Stomach (tissue), 9 donors: ENCODE measurements around the gene COPS6. TPM values are rescaled to one million over a fixed set of nuclear protein-coding genes. Genes with fewer than 3 reads are reported as not detected.

Experiments
- DNase-seq, 2 donors: peaks; one replicate each; pipeline versions ENCODE4 v3.0.0 to v3.0.0-alpha.2; 2013 to 2019
- H3K27ac ChIP-seq, 5 donors: fragments of 200-600 bp in 4 of 5; sonication (generic) in 4 of 5; one replicate each; pipeline ENCODE4 v1.5.1; 2013 to 2019; ENCODE audit warnings: mild to moderate bottlenecking in 1 of 5, moderate library complexity in 1 of 5
- H3K27me3 ChIP-seq, 3 donors: fragments of 200-600 bp; sonication (generic); one replicate each; pipeline ENCODE4 v1.5.1; 2017 to 2019; ENCODE audit warnings: mixed run types in 1 of 3
- H3K36me3 ChIP-seq, 4 donors: fragments of 200-600 bp; sonication (generic); 1 replicate in 3 of 4; 2 replicates in 1 of 4; pipeline ENCODE4 v1.5.1; 2016 to 2019
- H3K4me1 ChIP-seq, 4 donors: fragments of 200-600 bp; sonication (generic); one replicate each; pipeline ENCODE4 v1.5.1; 2016 to 2019
- H3K4me3 ChIP-seq, 4 donors: fragments of 200-600 bp; sonication (generic) in 3 of 4; one replicate each; pipeline ENCODE4 v1.5.1; 2016 to 2019; ENCODE audit warnings: mild to moderate bottlenecking in 1 of 4
- H3K9me3 ChIP-seq, 4 donors: fragments of 200-600 bp; sonication (generic); one replicate each; pipeline ENCODE4 v1.5.1; 2016 to 2019
- CTCF ChIP-seq, 7 experiments: fragments of 450-650 bp in 4 of 7; fragments of 200-600 bp in 3 of 7; sonication (generic) in 3 of 7; IDR thresholded peaks; one replicate each; pipeline ENCODE4 v1.5.1; 2016 to 2019; ENCODE audit warnings: antibody characterized with exemption in 7 of 7, control low read depth in 2 of 7, mild to moderate bottlenecking in 1 of 7
- EP300 ChIP-seq: sonication (generic); formaldehyde crosslinking; IDR thresholded peaks from one replicate; pipeline ENCODE4 v1.6.1; 2017; ENCODE audit warnings: antibody characterized with exemption
- POLR2A ChIP-seq, 4 donors: fragments of 450-650 bp; IDR thresholded peaks; one replicate each; pipeline ENCODE4 v1.6.1; 2016; ENCODE audit warnings: antibody characterized with exemption in 4 of 4, control low read depth in 2 of 4, mild to moderate bottlenecking in 1 of 4, moderate library complexity in 1 of 4
- POLR2AphosphoS5 ChIP-seq, 3 donors: sonication (generic); formaldehyde crosslinking; IDR thresholded peaks; one replicate each; pipeline ENCODE4 v1.6.1; 2016; ENCODE audit warnings: antibody characterized with exemption in 3 of 3
- WGBS, 5 donors: extraction: QIAGEN DNeasy Blood & Tissue Kit in 3 of 5; methylation state at CpG; one replicate each; pipeline versions ENCODE4 v1.1.5 to v1.1.7; 2013 to 2018; 5-methylcytosine and 5-hydroxymethylcytosine counted together
- intact Hi-C: fragments of 100-400 bp; cut with DNase I; formaldehyde crosslinking; loops from one replicate; pipeline ENCODE4 v1.15.1; 2023; ENCODE audit warnings: low total_unique reads
- polyA plus RNA-seq, 3 donors: library from polyadenylated mRNA; stranded (reverse); fragments of 200-250 nt; gene quantifications; one replicate each; pipeline ENCODE4 v1.2.3, GENCODE V29; 2013
- total RNA-seq, 5 donors: library from RNA; depleted of rRNA; stranded (reverse); fragments of >200 nt; gene quantifications; one replicate each; pipeline versions ENCODE4 v1.1.0 to v1.2.3, GENCODE V29; 2014 to 2016
- donor health status: healthy with polysubstance abuse.
- donor health status: Bipolar disorder and iron deficiency.
- donor health status: healthy.

The COPS6 gene
- total and polyA plus RNA-seq, 8 donors = 34.2 to 197 (median 93.9) TPM

- H3K9me3 ChIP-seq = peaks cover 0 to 10% (median 7%) of the 10 kb centered on the region in 4 donors
- WGBS, 5 donors = 35 to 54% (median 43%) methylated on average over 8 of the region's 8 CpGs
- H3K4me3 ChIP-seq = no peak overlapping the region
- H3K36me3 ChIP-seq = peaks cover 33 to 94% (median 88%) of the 10 kb centered on the region in 4 donors
- intact Hi-C loops = no loop called here
- no peaks in the 10 kb centered on the region for H3K27me3 ChIP-seq
- DNase-seq = peak in 1 of 2 donors; percentile 78
- peak overlapping the region in 4 of 5 donors; percentile 46 to 74 (median 52) for H3K27ac ChIP-seq
- peaks cover 11 to 20% (median 13%) of the 10 kb centered on the region in 4 donors for H3K4me1 ChIP-seq
- TF ChIP-seq POLR2AphosphoS5 (IDR thresholded peaks at IDR 0.05) = peak; percentile 41 to 72 (median 69)
- TF ChIP-seq CTCF (IDR thresholded peaks at IDR 0.05) = no peak
Observed at GRCh38 chr7:100065452-100066186, 23.1 kb upstream of the COPS6 start.

GRCh38 chr7:100066953-100067352 lies 21.8 kb upstream of the COPS6 start:
- 87 to 92% (median 89%) methylated on average over 7 of the region's 7 CpGs for WGBS, 5 donors
- H3K27me3 ChIP-seq = no peaks in the 10 kb centered on the region
- H3K4me3 ChIP-seq = no peak overlapping the region
- no peak overlapping the region for H3K27ac ChIP-seq
- H3K9me3 ChIP-seq = peaks cover 10 to 23% (median 20%) of the 10 kb centered on the region in 4 donors
- peaks cover 43 to 94% (median 88%) of the 10 kb centered on the region in 4 donors for H3K36me3 ChIP-seq
- TF ChIP-seq POLR2A (IDR thresholded peaks at IDR 0.05) (no peak), CTCF (IDR thresholded peaks at IDR 0.05) (no peak), EP300 (no peak), POLR2AphosphoS5 (IDR thresholded peaks at IDR 0.05) (no peak)
- peaks cover 11 to 20% (median 13%) of the 10 kb centered on the region in 4 donors for H3K4me1 ChIP-seq
- DNase-seq = no peak
- intact Hi-C loops = no loop called here

- Histone ChIP-seq H3K27ac (no peak overlapping the region), H3K27me3 (no peaks in the 10 kb centered on the region), H3K36me3 (peaks cover 53 to 94% (median 88%) of the 10 kb centered on the region in 4 donors), H3K4me1 (peaks cover 11 to 17% (median 13%) of the 10 kb centered on the region in 4 donors), H3K4me3 (no peak overlapping the region), H3K9me3 (peaks cover 14 to 37% (median 32%) of the 10 kb centered on the region in 4 donors)
- TF ChIP-seq POLR2AphosphoS5 (IDR thresholded peaks at IDR 0.05) (no peak), EP300 (no peak), CTCF (IDR thresholded peaks at IDR 0.05) (no peak), POLR2A (IDR thresholded peaks at IDR 0.05) (no peak)
- DNase-seq = no peak
- intact Hi-C loops = no loop called here
- 91 to 99% (median 97%) methylated on average over 5 of the region's 5 CpGs for WGBS, 5 donors
Observed at GRCh38 chr7:100069991-100070390, 18.8 kb upstream of the COPS6 start.

GRCh38 chr7:100071018-100071723 lies 17.6 kb upstream of the COPS6 start:
- WGBS, 5 donors = 96 to 99% (median 98%) methylated on average over 11 of the region's 11 CpGs
- H3K27ac ChIP-seq = no peak overlapping the region
- intact Hi-C loops = no loop called here
- TF ChIP-seq POLR2AphosphoS5 (IDR thresholded peaks at IDR 0.05) = no peak
- no peak for TF ChIP-seq POLR2A (IDR thresholded peaks at IDR 0.05)
- no peak for TF ChIP-seq CTCF (IDR thresholded peaks at IDR 0.05)
- no peak for TF ChIP-seq EP300
- no peak for DNase-seq
- peaks cover under 1 to 6% (median 2%) of the 10 kb centered on the region in 4 donors for H3K4me1 ChIP-seq
- peaks cover 62 to 96% (median 95%) of the 10 kb centered on the region in 4 donors for H3K36me3 ChIP-seq
- no peak overlapping the region for H3K4me3 ChIP-seq
- H3K9me3 ChIP-seq = peaks cover 14 to 37% (median 32%) of the 10 kb centered on the region in 4 donors
- H3K27me3 ChIP-seq = no peaks in the 10 kb centered on the region
